AG09319 (cell line): ENCODE data around the gene COL4A2.

Experiments used
- DNase-seq: peaks from one replicate; pipeline ENCODE4 v3.0.0-alpha.2; 2010; ENCODE audit warnings: low read depth; ENCODE audit errors: extremely low read depth
- TF ChIP-seq, protein P1 (sequence below): IDR thresholded peaks from 2 replicates; pipeline ENCODE4 v1.5.1; 2011; ENCODE audit warnings: low read depth, mild to moderate bottlenecking, inconsistent platforms, low read length, moderate library complexity

Gene COL4A2

DNA sequence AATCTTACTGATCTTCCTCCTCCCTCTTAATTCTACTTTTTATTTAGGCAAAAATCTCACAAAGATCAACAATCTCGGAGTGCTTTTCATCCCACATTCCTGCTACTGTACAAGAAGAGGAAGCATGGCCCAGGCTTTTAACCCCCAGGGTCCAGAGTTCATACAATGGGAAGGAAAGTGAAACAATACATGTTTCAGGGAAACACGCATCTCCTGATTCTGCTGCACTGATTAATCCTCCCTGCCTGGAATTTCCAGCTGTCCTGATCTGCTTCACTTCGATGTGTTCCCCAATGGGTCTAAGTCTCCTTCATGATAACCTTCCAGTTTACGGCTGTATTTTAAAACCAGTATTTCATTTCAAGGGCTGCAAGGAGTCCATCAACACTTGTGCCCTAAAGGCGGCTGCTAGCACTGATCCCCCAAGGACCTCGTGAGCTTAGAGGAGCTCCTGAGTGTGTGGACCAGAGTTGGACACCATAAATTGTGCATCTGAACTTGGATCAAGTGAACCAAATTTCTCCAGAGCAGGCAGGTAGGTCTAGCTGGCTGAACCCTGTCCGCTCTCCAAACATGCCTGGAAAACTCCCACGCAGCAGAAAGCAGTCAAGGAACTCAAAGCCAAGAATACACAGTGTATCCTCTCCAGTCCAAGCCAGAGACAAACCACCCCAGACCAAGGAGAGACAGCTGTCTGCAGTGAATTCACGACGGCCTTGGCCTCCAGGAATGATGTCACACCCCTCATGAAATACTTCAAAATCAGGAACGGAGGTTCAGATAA, 44.4 kb upstream of the COL4A2 start:
- DNase-seq = no peak
- TF ChIP-seq, protein P1, sequence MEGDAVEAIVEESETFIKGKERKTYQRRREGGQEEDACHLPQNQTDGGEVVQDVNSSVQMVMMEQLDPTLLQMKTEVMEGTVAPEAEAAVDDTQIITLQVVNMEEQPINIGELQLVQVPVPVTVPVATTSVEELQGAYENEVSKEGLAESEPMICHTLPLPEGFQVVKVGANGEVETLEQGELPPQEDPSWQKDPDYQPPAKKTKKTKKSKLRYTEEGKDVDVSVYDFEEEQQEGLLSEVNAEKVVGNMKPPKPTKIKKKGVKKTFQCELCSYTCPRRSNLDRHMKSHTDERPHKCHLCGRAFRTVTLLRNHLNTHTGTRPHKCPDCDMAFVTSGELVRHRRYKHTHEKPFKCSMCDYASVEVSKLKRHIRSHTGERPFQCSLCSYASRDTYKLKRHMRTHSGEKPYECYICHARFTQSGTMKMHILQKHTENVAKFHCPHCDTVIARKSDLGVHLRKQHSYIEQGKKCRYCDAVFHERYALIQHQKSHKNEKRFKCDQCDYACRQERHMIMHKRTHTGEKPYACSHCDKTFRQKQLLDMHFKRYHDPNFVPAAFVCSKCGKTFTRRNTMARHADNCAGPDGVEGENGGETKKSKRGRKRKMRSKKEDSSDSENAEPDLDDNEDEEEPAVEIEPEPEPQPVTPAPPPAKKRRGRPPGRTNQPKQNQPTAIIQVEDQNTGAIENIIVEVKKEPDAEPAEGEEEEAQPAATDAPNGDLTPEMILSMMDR = no peak

DNA sequence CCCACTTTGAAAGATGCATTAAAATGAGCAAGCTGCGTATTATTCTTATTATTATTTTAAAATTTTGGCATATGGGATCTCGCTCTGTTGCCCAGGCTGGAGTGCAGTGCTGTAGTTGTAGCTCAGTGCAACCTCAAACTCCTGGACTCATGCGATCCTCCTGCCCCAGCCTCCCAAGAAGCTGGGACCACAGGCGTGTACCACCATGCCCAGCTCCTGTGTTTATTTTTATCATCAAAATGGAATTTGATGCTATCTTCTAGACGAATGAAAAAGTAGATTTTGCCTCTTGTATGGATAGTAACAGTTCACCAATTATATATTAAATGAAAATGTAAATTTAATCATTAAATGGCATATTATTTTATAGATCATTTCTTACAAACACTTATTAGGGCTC, 43.7 kb upstream of the COL4A2 start:
- TF ChIP-seq, protein P1 = no peak
- DNase-seq = no peak

- TF ChIP-seq, protein P1 = no peak
- no peak for DNase-seq
Measured at GRCh38 chr13:110263888-110264287, 43.2 kb upstream of the COL4A2 start.

- DNase-seq = no peak
- TF ChIP-seq, protein P1 = no peak
Measured at GRCh38 chr13:110264685-110265275, 42.3 kb upstream of the COL4A2 start.

DNA sequence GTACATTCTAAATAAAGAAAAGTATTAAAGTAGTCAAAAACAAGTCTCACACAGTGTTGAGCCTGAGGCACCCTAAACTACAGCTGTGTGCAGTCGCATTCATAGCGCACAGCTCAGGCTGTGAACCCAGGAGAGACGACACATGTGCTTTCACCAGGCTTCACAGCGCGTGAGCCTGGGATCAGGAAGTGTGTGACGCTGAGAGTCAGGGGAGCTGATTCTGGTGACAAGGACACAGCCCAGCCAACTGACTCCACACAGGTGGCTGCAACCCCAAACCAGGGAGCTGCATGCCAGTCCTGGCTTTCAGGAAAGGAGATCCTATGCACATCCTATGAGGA, 41.8 kb upstream of the COL4A2 start:
- TF ChIP-seq, protein P1 = no peak
- no peak for DNase-seq

DNA sequence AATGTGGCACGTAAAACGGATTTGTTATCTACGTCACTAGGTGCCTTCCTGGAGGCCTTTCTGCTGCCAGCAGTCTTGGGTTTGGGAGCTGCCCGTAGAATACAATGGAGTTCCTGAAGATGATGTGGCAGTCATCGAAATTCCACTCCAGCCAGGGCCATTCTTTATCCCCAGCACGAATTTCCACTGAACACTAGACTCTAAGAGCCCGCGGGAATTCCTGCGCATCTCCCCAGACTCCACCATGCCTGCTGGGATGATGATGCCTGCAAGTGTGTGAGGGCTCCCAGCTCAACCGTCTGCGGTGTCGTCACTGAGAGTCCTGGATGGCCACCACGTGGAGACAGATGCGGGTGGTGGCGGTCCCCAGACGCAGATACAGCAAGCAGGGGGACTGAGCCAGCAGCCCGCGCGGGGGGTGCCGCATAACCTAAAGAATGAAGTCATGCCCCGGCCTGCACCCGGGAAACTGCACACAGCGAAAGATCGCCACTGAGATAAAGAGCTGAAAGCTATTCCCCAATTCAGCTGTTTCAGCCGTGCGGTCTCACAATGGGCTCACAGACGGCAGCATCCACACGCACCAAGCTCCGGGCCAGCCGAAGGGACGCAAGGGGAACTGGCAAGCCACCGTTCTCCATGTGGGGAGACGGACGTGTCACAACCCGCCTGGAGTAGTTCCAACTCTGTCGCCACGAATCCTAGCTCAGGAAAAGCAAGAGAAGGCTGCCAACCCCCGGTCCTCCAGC, 41.2 kb upstream of the COL4A2 start:
- TF ChIP-seq, protein P1 = no peak
- no peak for DNase-seq

DNA sequence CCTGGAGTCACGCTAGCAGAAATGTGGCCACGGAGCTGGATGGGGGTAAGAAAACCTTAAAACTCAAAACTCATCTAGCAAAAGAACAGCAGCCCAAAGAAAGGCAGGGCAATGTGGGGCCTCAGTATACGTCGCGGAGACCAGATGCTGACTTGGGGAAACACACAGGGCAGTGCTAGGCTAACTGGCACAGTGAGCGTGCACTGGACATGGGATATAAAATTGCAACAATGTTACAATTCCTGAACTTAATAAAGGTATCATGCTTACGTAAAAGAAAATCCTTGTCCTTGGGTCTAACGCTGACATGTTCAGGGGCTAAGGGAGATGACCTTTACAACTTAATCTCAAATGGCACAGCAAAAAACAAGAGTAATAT, 40.7 kb upstream of the COL4A2 start:
- TF ChIP-seq, protein P1 = no peak
- no peak for DNase-seq
